HCT116 (cell line): ENCODE data around the gene LRRIQ3. TPM values are rescaled to one million over a fixed set of nuclear protein-coding genes. Genes with fewer than 3 reads are reported as not detected.

ENCODE experiments used
- ATAC-seq: fragments of 200-7000 bp; cut with Tn5 transposase; 2 replicates; pipeline ENCODE4 v1.9.1; 2020; ENCODE audit warnings: mild to moderate bottlenecking, moderate library complexity
- BruUV-seq: library from RNA; stranded (reverse); fragments of 400-500 nt; replicated peaks from 2 replicates; lab custom pipeline; 2021; lab: Mats Ljungman, UMichigan
- CTCF ChIA-PET: fragments of 300-600 bp; sonication (Branson Sonifier 250); formaldehyde crosslinking; loops from one replicate; lab custom pipeline; 2021; ENCODE audit warnings: antibody characterized with exemption; lab: Charles Lee
- POLR2A ChIA-PET: fragments of 300-600, 350-600 bp; sonication (Branson Sonifier 250); formaldehyde crosslinking; loops from one replicate; lab custom pipeline; 2021; ENCODE audit warnings: antibody characterized with exemption; lab: Charles Lee
- RAD21 ChIA-PET, 2 experiments: fragments of 300-600 bp; sonication (Branson Sonifier 250); formaldehyde crosslinking; loops; one replicate each; lab custom pipeline; 2023; ENCODE audit warnings: low total read pairs in 2 of 2; ENCODE audit not compliant: uncharacterized antibody in 2 of 2, unreplicated experiment in 2 of 2, low non-redundant PET in 1 of 2; lab: Charles Lee
- DNase-seq: peaks from one replicate; pipeline ENCODE4 v3.0.0-alpha.2; 2010; ENCODE audit warnings: low read depth, low spot score
- H2AFZ ChIP-seq: fragments of 200-600 bp; shearing (Covaris generic), sonication (generic); 2 replicates; pipeline ENCODE4 v1.6.1; 2017; ENCODE audit warnings: low read depth, mixed run types, mixed read lengths, antibody characterized with exemption, low read length; ENCODE audit not compliant: poor library complexity, severe bottlenecking
- H3K27ac ChIP-seq: 2 replicates; pipeline ENCODE4 v1.5.1; 2012; ENCODE audit warnings: low read depth, low read length
- H3K27me3 ChIP-seq: fragments of 200-600 bp; sonication (generic); 2 replicates; pipeline ENCODE4 v1.6.1; 2016; ENCODE audit warnings: mixed run types, low read length, mixed read lengths; ENCODE audit not compliant: insufficient read depth
- H3K36me3 ChIP-seq, 2 experiments: fragments of 200-500 bp in 1 of 2; fragments of 200-600 bp in 1 of 2; sonication (Bioruptor generic) in 1 of 2; sonication (generic) in 1 of 2; 2 replicates each; pipeline versions ENCODE4 v1.5.1 to v1.6.1; 2014 to 2016; ENCODE audit warnings: low read length in 2 of 2, inconsistent platforms in 1 of 2, mixed read lengths in 1 of 2, mixed run types in 1 of 2; ENCODE audit not compliant: insufficient read depth in 2 of 2, control insufficient read depth in 1 of 2
- H3K4me1 ChIP-seq, 2 experiments: fragments of 200-600 bp in 1 of 2; sonication (generic) in 1 of 2; 2 replicates each; pipeline versions ENCODE4 v1.5.1 to v1.6.1; 2012 to 2017; ENCODE audit warnings: low read length in 2 of 2, inconsistent platforms in 1 of 2, mild to moderate bottlenecking in 1 of 2, mixed read lengths in 1 of 2, mixed run types in 1 of 2, moderate library complexity in 1 of 2; ENCODE audit not compliant: insufficient read depth in 2 of 2, control insufficient read depth in 1 of 2
- H3K4me2 ChIP-seq: fragments of 200-600 bp; sonication (generic); 2 replicates; pipeline ENCODE4 v1.6.1; 2017; ENCODE audit warnings: mixed run types, low read length, mixed read lengths
- H3K4me3 ChIP-seq, 2 experiments: fragments of 200-600 bp in 1 of 2; sonication (generic) in 1 of 2; replicated peaks in 1 of 2; 2 replicates each; pipeline ENCODE4 v1.5.1; 2011 to 2016; ENCODE audit warnings: low read length in 2 of 2, control low read depth in 1 of 2, low read depth in 1 of 2, mild to moderate bottlenecking in 1 of 2, mixed read lengths in 1 of 2, mixed run types in 1 of 2
- H3K79me2 ChIP-seq: fragments of 200-600 bp; sonication (generic); 2 replicates; pipeline ENCODE4 v1.6.1; 2017; ENCODE audit warnings: mild to moderate bottlenecking, mixed run types, low read length, moderate library complexity, mixed read lengths; ENCODE audit not compliant: insufficient read depth
- H3K9ac ChIP-seq: fragments of 200-600 bp; sonication (generic); 2 replicates; pipeline ENCODE4 v1.6.1; 2016; ENCODE audit warnings: low read length, mixed read lengths
- H3K9me2 ChIP-seq: fragments of 200-600 bp; sonication (generic), shearing (Covaris generic); 2 replicates; pipeline ENCODE4 v1.6.1; 2017; ENCODE audit warnings: mixed run types, mild to moderate bottlenecking, moderate library complexity; ENCODE audit not compliant: insufficient read depth
- H3K9me3 ChIP-seq, 2 experiments: fragments of 200-500 bp in 1 of 2; fragments of 200-600 bp in 1 of 2; sonication (Bioruptor generic) in 1 of 2; sonication (generic) in 1 of 2; 2 replicates each; pipeline ENCODE4 v1.6.1; 2014 to 2017; ENCODE audit warnings: low read length in 2 of 2, mixed read lengths in 2 of 2, inconsistent platforms in 1 of 2, low read depth in 1 of 2, mild to moderate bottlenecking in 1 of 2, mixed run types in 1 of 2, moderate library complexity in 1 of 2; ENCODE audit not compliant: control insufficient read depth in 1 of 2, insufficient read depth in 1 of 2
- H4K20me1 ChIP-seq: fragments of 200-600 bp; sonication (generic), shearing (Covaris generic); 2 replicates; pipeline ENCODE4 v1.6.1; 2017; ENCODE audit warnings: mixed run types, mild to moderate bottlenecking, moderate library complexity; ENCODE audit not compliant: insufficient read depth
- ATF3 ChIP-seq: IDR thresholded peaks from 2 replicates; pipeline ENCODE4 v1.6.1; 2012
- CEBPB ChIP-seq: IDR thresholded peaks from 2 replicates; pipeline ENCODE4 v1.6.1; 2012; ENCODE audit warnings: low read depth
- EZH2phosphoT487 ChIP-seq: fragments of 200-600 bp; IDR thresholded peaks from 2 replicates; pipeline ENCODE4 v1.6.1; 2018; ENCODE audit warnings: antibody characterized with exemption, borderline replicate concordance
- FOSL1 ChIP-seq: IDR thresholded peaks from 2 replicates; pipeline ENCODE4 v1.6.1; 2012; ENCODE audit warnings: low read depth
- MAX ChIP-seq: IDR thresholded peaks from 2 replicates; pipeline ENCODE4 v1.6.1; 2012
- POLR2A ChIP-seq: IDR thresholded peaks from 2 replicates; pipeline ENCODE4 v1.7.0; 2011; ENCODE audit warnings: borderline replicate concordance; ENCODE audit not compliant: insufficient read depth, insufficient read length; ENCODE audit errors: extremely low read depth
- POLR2AphosphoS5 ChIP-seq: IDR thresholded peaks from 2 replicates; pipeline ENCODE4 v1.6.1; 2011; ENCODE audit warnings: mild to moderate bottlenecking, low read depth, low read length, moderate library complexity
- RAD21 ChIP-seq: IDR thresholded peaks from 2 replicates; pipeline ENCODE4 v1.6.1; 2012; ENCODE audit warnings: low read depth, mild to moderate bottlenecking
- REST ChIP-seq: IDR thresholded peaks from 2 replicates; pipeline ENCODE4 v1.6.1; 2012; ENCODE audit warnings: low read depth
- SP1 ChIP-seq: IDR thresholded peaks from 2 replicates; pipeline ENCODE4 v1.6.1; 2012; ENCODE audit warnings: low read depth
- SRF ChIP-seq: IDR thresholded peaks from 2 replicates; pipeline ENCODE4 v1.6.1; 2012; ENCODE audit warnings: low read depth
- TCF7L2 ChIP-seq: IDR thresholded peaks from 2 replicates; pipeline ENCODE4 v1.7.0; 2011; ENCODE audit warnings: borderline replicate concordance, inconsistent platforms; ENCODE audit not compliant: insufficient read depth, insufficient read length; ENCODE audit errors: extremely low read depth
- ZFX ChIP-seq: fragments of 450-650 bp; IDR thresholded peaks from 2 replicates; pipeline ENCODE4 v1.6.1; 2017
- ZNF274 ChIP-seq: fragments of 200-500 bp; sonication (Bioruptor generic); IDR thresholded peaks from 2 replicates; pipeline ENCODE4 v1.6.1; 2014; ENCODE audit warnings: mild to moderate bottlenecking, low read depth, low read length, inconsistent platforms
- intact Hi-C: fragments of 100-400 bp; cut with micrococcal nuclease; formaldehyde crosslinking; loops from 2 replicates; pipeline ENCODE4 v1.10.0; 2022
- total RNA-seq: library from RNA; stranded (reverse); gene quantifications from one replicate; pipeline ENCODE4 v1.2.1, GENCODE V29; 2021; ENCODE audit not compliant: unreplicated experiment

LRRIQ3 gene
- total RNA-seq, 1 experiment from 2014 or later = 1.1 TPM

GRCh38 chr1:74197255-74197654 lies 721 bp downstream of the LRRIQ3 start:
- ATAC-seq (no peak), DNase-seq (no peak)
- H3K9me3 ChIP-seq = no peaks in the 10 kb centered on the region
- peak overlapping the region; percentile 57 for H2AFZ ChIP-seq
- no TSS peak for BruUV-seq
- RAD21 ChIA-PET = no interaction called here
- intact Hi-C loops = no loop called here
- no peaks in the 10 kb centered on the region for H4K20me1 ChIP-seq
- H3K79me2 ChIP-seq = no peaks in the 10 kb centered on the region
- H3K4me3 ChIP-seq = peak overlapping the region; percentile 72 to 85
- peak overlapping the region; percentile 85 for H3K4me2 ChIP-seq
- POLR2A ChIA-PET = no interaction called here
- no peak overlapping the region for H3K27ac ChIP-seq
- CTCF ChIA-PET = no interaction called here
- H3K9ac ChIP-seq = peak overlapping the region; percentile 66
- peaks cover 3 to 14% of the 10 kb centered on the region in 2 experiments; a peak in 3 of 4 replicates for H3K4me1 ChIP-seq
- H3K27me3 ChIP-seq = no peaks in the 10 kb centered on the region
- no peaks in the 10 kb centered on the region for H3K9me2 ChIP-seq
- no peaks in the 10 kb centered on the region for H3K36me3 ChIP-seq
- TF ChIP-seq ZFX (no peak), FOSL1 (no peak), ATF3 (no peak), SP1 (no peak), SRF (no peak), MAX (no peak), TCF7L2 (no peak), POLR2AphosphoS5 (no peak)

GRCh38 chr1:74195339-74195738 lies 2.6 kb downstream of the LRRIQ3 start:
- Histone ChIP-seq H4K20me1 (no peaks in the 10 kb centered on the region), H3K9ac (no peak overlapping the region), H3K4me3 (no peak overlapping the region), H3K9me3 (no peaks in the 10 kb centered on the region), H3K27ac (no peak overlapping the region), H3K4me1 (peaks cover 3 to 14% of the 10 kb centered on the region in 2 experiments; a peak in 3 of 4 replicates), H3K27me3 (no peaks in the 10 kb centered on the region), H3K79me2 (no peaks in the 10 kb centered on the region), H3K9me2 (no peaks in the 10 kb centered on the region), H3K36me3 (no peaks in the 10 kb centered on the region), H3K4me2 (no peak overlapping the region), H2AFZ (no peak overlapping the region)
- ChIA-PET CTCF (no interaction called here), POLR2A (no interaction called here), RAD21 (interaction anchor here in 1 of 2 experiments (0.6 kb wide), 1 partner anchor 24 kb away, joined by 4 read pairs; no protein-coding TSS in a partner anchor)
- DNase-seq (no peak), ATAC-seq (no peak)
- intact Hi-C loops = no loop called here
- no peak for TF ChIP-seq CEBPB
- TF ChIP-seq ZNF274 = no peak
- no peak for TF ChIP-seq RAD21
- TF ChIP-seq ZFX = no peak
- TF ChIP-seq POLR2A = no peak
- TF ChIP-seq EZH2phosphoT487 = no peak
- TF ChIP-seq MAX = no peak
- no peak for TF ChIP-seq SRF
- TF ChIP-seq REST = no peak
- no TSS peak for BruUV-seq
